D721Med (cell line): Measurements from ENCODE around the gene CFAP61.

Source experiments
- DNase-seq: peaks from one replicate; pipeline ENCODE4 v3.0.0; 2011; ENCODE audit warnings: low spot score; ENCODE audit not compliant: insufficient read length
- FAIRE-seq: peaks from 2 replicates; lab custom pipeline; 2011; peaks lifted over from hg19 to GRCh38; lab: Jason Lieb, UNC
- CTCF ChIP-seq: IDR thresholded peaks from 2 replicates; pipeline ENCODE4 v1.5.1; 2012; ENCODE audit warnings: mild to moderate bottlenecking, control low read depth; ENCODE audit not compliant: insufficient read depth; ENCODE audit errors: missing control alignments

Gene CFAP61

GRCh38 chr20:20373091-20373571 is 320.8 kb downstream of the CFAP61 start:
- no peak for FAIRE-seq
- no peak for DNase-seq
- no peak for TF ChIP-seq CTCF

GRCh38 chr20:20375862-20376261 is 323.5 kb downstream of the CFAP61 start:
- no peak for DNase-seq
- TF ChIP-seq CTCF = no peak
- no peak for FAIRE-seq

GRCh38 chr20:20386192-20386591 is 333.9 kb downstream of the CFAP61 start:
- FAIRE-seq (no peak), DNase-seq (no peak)
- no peak for TF ChIP-seq CTCF

- DNase-seq (no peak), FAIRE-seq (no peak)
- no peak for TF ChIP-seq CTCF
Observed at GRCh38 chr20:20390393-20390792, 338.1 kb downstream of the CFAP61 start.

GRCh38 chr20:20391115-20391514 is 338.8 kb downstream of the CFAP61 start:
- TF ChIP-seq CTCF = no peak
- FAIRE-seq (no peak), DNase-seq (no peak)

- DNase-seq (no peak), FAIRE-seq (no peak)
- no peak for TF ChIP-seq CTCF
Observed at GRCh38 chr20:20391766-20392165, 339.4 kb downstream of the CFAP61 start.

- DNase-seq (no peak), FAIRE-seq (no peak)
- no peak for TF ChIP-seq CTCF
Observed at GRCh38 chr20:20393207-20394120, 341.1 kb downstream of the CFAP61 start.
